Measurements from ENCODE around the gene UBE4B.
"Not testable (repeated sequence)": the region's sequence is repeated elsewhere in the genome, so short reads cannot be mapped to it uniquely, and the experiment has no call there.

- not testable (repeated sequence) for TF ChIP-seq RXRA (IDR thresholded peaks at IDR 0.05); ZBTB33 (IDR thresholded peaks at IDR 0.05); CTCF (IDR thresholded peaks at IDR 0.05; ENCODE audit: low read depth, low read length, missing input control); MAX (IDR thresholded peaks at IDR 0.05); SP1 (IDR thresholded peaks at IDR 0.05); YY1 (IDR thresholded peaks at IDR 0.05); JUND (IDR thresholded peaks at IDR 0.05); REST (IDR thresholded peaks at IDR 0.05); TAF1 (conservative IDR thresholded peaks at IDR 0.05); EGR1 (IDR thresholded peaks at IDR 0.05; ENCODE audit: low read depth in 2 of 2); GABPA (IDR thresholded peaks at IDR 0.05 in 1 of 2, conservative IDR thresholded peaks at IDR 0.05 in 1 of 2); RAD21 (IDR thresholded peaks at IDR 0.05); ATF3 (IDR thresholded peaks at IDR 0.05)
Observed at GRCh38 chr1:10020678-10021077, 12.1 kb upstream of the UBE4B start.
